Measurements from ENCODE around the gene CIC. TPM values are rescaled to one million over a fixed set of nuclear protein-coding genes. Genes with fewer than 3 reads are reported as not detected.

CIC gene
- total RNA-seq, 6 experiments from 2014 or later, result 67.6 to 75.4 (median 73.7) TPM

- DNase-seq, result no peak
- Mint-ChIP-seq H3K9me3 (no peaks in the 10 kb centered on the region; the same call in 1 of the 2 replicates), H3K27ac (peak overlapping the region; percentile 99), H3K36me3 (ENCODE audit: low read depth) (peaks cover 9% of the 10 kb centered on the region), H3K4me3 (peak overlapping the region; percentile 98), H3K27me3 (ENCODE audit: insufficient read depth) (peaks cover 3% of the 10 kb centered on the region; the same call in 1 of the 2 replicates), H3K4me1 (ENCODE audit: low read depth) (peaks cover 43% of the 10 kb centered on the region)
- TF ChIP-seq CTCF (IDR thresholded peaks at IDR 0.05), result no peak
These were observed 17.3 kb upstream of the CIC start for GRCh38 chr19:42251572-42252358.

- Mint-ChIP-seq H3K4me3 (peak overlapping the region; percentile 98), H3K36me3 (ENCODE audit: low read depth) (peaks cover 9% of the 10 kb centered on the region), H3K4me1 (ENCODE audit: low read depth) (peaks cover 40% of the 10 kb centered on the region)
These were observed 16.4 kb upstream of the CIC start for GRCh38 chr19:42252365-42253244.

GRCh38 chr19:42253245-42254088, 15.6 kb upstream of the CIC start:
- DNase-seq, result peak; percentile 44
- no peaks in the 10 kb centered on the region; the same call in 1 of the 2 replicates for H3K9me3 Mint-ChIP-seq
- H3K4me1 Mint-ChIP-seq (ENCODE audit: low read depth), result peaks cover 40% of the 10 kb centered on the region
- H3K36me3 Mint-ChIP-seq (ENCODE audit: low read depth), result peaks cover 9% of the 10 kb centered on the region
- H3K27ac Mint-ChIP-seq, result peak overlapping the region; percentile 99
- H3K27me3 Mint-ChIP-seq (ENCODE audit: insufficient read depth), result peaks cover 3% of the 10 kb centered on the region; the same call in 1 of the 2 replicates
- TF ChIP-seq CTCF (IDR thresholded peaks at IDR 0.05), result no peak
- H3K4me3 Mint-ChIP-seq, result peak overlapping the region; percentile 98

More at GRCh38 chr19:42252365-42253244, 16.4 kb upstream of the CIC start:
- H3K27ac Mint-ChIP-seq, result peak overlapping the region; percentile 99
- H3K9me3 Mint-ChIP-seq, result no peaks in the 10 kb centered on the region; the same call in 1 of the 2 replicates
- H3K27me3 Mint-ChIP-seq (ENCODE audit: insufficient read depth), result peaks cover 3% of the 10 kb centered on the region; the same call in 1 of the 2 replicates
- peak; percentile 66 for DNase-seq
- no peak for TF ChIP-seq CTCF (IDR thresholded peaks at IDR 0.05)

GRCh38 chr19:42254089-42254849, 14.8 kb upstream of the CIC start:
- H3K27ac Mint-ChIP-seq, result peak overlapping the region; percentile 48
- DNase-seq, result no peak
- no peaks in the 10 kb centered on the region; the same call in 1 of the 2 replicates for H3K9me3 Mint-ChIP-seq
- peaks cover 9% of the 10 kb centered on the region for H3K36me3 Mint-ChIP-seq (ENCODE audit: low read depth)
- peak overlapping the region; percentile 91 for H3K4me3 Mint-ChIP-seq
- peak; percentile 29 for TF ChIP-seq CTCF (IDR thresholded peaks at IDR 0.05)
- H3K4me1 Mint-ChIP-seq (ENCODE audit: low read depth), result peaks cover 40% of the 10 kb centered on the region
- H3K27me3 Mint-ChIP-seq (ENCODE audit: insufficient read depth), result peaks cover 3% of the 10 kb centered on the region; the same call in 1 of the 2 replicates
